IPS-NIHi11 (cell line): Measurements from ENCODE around the gene LAMC3.

ENCODE experiments used
- DNase-seq: peaks from one replicate; pipeline ENCODE4 v3.0.0; 2012; ENCODE audit warnings: mixed read lengths, low spot score

Gene LAMC3

GRCh38 chr9:130979591-130980385 is 29.2 kb upstream of the LAMC3 start:
- no peak for DNase-seq

- no peak for DNase-seq
Observed at GRCh38 chr9:130980526-130980925, 28.4 kb upstream of the LAMC3 start.

GRCh38 chr9:130981002-130981755 is 27.8 kb upstream of the LAMC3 start:
- no peak for DNase-seq

GRCh38 chr9:130981756-130982137 is 27.2 kb upstream of the LAMC3 start:
- DNase-seq, result no peak

- no peak for DNase-seq
Observed at GRCh38 chr9:130982636-130983358, 26.2 kb upstream of the LAMC3 start.

GRCh38 chr9:130983359-130983670 is 25.7 kb upstream of the LAMC3 start:
- DNase-seq, result no peak

DNA sequence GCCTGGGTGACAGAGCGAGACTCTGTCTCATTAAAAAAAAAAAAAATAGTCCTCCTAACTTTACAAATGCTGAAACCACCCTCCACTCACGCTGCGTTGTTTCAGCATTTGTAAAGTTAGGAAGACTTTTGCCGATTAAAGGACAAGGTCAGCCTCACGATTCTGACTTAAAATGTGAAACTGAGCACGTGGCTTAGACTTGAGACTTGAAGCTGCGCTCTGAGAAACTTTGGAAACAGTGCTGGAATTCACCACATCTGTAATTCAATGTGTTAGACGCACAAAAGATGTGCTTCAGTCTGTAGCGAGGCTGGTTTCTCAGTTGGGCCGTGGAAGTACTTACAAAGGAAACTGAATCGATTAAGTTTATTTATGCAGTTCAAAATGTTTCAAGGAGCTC is 25.0 kb upstream of the LAMC3 start:
- DNase-seq, result no peak

GRCh38 chr9:130984521-130984920 is 24.5 kb upstream of the LAMC3 start:
- no peak for DNase-seq

- DNase-seq, result no peak
Observed at GRCh38 chr9:130985029-130985428, 23.9 kb upstream of the LAMC3 start.

GRCh38 chr9:130985606-130986162 is 23.3 kb upstream of the LAMC3 start:
- DNase-seq, result no peak

DNA sequence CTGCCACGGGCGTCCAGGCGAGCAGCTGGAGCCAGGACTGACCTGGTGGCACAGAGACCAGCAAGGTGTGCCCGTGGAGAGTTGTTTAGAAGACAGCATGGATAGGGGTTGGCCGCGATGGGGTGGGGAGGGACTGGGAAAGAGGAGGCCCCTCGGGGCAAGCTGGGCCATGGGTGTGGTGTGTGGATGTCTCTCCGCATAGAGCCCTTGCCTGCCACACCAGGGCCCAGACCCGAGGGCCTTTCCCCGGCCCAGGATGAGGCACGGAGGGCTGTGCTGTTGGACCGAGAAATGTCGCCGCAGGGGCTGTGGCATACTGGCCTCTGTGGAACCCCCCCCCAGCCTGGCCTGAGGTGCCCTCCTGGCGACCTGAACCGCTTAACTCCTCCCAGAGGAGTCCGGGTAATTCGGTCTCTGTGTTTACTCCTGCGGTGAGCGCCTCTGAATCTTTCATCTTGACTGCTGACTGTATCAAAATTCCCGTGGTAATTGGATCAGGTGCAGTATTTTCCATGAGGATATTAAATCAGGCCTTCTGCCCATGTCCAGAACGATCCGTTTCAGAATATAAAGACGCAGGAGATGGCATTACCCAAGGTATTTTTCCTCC is 22.5 kb upstream of the LAMC3 start:
- no peak for DNase-seq

DNA sequence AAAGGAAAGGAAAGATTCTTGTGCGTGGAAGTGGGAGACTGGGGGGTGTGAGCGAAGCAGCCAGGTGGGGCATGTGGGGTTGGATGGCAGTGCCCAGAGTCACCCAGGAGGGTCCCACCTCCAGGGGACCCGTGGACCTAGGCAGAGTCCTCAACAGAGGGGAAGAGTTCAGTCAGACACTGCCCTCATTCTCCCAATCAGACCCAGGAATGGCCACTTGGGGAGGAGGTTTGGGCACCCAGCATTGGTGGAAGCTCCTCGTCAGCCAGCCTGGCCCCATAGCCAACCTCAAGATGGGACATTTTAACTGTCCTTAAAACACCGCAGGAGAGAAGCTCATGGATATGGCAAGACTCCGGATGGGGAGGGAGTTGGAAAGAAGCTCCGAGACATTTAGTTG is 21.9 kb upstream of the LAMC3 start:
- DNase-seq, result no peak

DNA sequence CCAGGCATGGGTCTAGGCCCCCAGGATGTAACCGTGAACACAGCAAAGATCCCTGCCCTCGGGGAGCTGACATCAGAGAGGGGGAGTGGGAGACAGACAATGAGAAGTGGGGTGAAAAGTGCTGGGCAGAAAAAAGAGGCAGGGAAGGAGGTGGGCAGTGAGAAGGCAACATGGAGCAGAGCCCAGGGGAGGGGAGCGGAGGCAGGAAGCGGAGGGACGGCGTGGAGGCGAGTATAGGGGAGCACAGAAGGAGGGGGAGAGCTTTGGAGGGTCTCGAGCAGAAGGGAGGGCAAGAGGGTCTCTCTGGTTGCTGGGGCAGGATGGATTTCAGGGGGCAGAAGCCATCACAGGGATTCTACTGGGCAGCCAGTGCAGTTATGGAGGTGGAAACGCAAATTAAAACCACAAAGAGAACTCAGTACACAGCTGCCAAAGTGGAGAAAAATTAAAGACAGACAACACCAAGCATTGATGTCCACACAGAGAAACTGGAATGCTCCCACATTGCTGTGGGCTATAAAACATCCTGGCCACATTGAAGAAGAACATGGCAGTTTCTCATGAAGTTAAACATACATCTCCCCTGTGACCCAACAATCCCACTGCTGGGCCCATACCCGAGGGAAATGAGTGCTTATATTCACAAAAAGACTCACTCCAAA is 21.1 kb upstream of the LAMC3 start:
- no peak for DNase-seq

DNA sequence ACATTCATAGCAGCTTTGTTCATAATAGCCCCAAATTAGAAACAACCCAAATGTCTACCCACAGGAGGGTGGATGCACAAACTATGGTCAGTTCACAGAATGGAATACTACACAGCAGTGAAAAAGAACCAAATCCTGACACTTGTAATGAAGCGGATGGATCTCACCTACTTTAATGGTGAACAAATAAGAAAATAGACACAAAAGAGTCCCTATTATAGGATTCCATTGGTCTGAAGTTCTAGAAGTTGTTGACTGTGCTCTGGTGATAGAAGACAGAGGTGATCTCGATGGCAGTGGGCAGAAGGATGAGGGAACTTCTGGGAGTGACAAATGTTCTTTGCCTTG is 20.6 kb upstream of the LAMC3 start:
- DNase-seq, result no peak

DNA sequence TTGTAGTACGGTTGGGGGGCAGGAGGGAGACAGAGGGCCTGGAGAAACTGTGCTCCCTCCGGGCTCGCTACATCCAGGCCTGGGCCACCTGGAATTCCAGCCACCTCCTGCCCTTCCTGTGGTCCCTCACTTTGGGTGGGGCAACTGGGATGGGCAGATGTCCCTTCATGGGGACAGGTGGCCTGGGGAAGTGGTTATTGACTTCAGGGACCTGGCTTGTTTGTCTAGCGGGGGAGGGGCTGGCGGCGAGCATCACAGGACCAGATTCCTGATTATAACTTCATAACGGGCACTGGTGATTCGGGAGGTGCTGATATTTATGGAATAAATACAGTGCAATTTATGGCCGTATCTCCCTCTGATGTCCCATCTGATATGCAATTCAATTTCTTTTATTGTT is 20.1 kb upstream of the LAMC3 start:
- DNase-seq, result no peak

DNA sequence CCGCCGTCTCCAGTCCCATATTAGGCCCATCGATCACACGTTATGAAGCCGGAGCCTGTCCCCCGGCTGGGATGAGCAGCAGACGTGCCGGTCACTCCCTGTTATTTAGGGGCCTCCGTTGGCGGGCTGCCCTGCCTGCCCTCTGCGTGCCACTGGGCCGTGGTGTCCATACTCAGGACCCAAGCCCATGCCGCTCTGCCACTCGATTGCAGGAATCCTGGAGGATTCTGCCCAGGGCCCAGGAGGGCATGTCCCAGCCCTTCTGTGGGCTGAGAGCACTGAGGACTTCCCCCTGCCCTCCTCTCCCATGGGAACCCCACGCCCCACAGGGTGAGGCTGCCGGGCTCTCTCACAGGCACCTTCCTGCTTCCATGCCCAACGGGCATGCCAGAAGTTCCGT is 19.6 kb upstream of the LAMC3 start:
- no peak for DNase-seq

- DNase-seq, result no peak
Observed at GRCh38 chr9:130989891-130990290, 19.1 kb upstream of the LAMC3 start.

DNA sequence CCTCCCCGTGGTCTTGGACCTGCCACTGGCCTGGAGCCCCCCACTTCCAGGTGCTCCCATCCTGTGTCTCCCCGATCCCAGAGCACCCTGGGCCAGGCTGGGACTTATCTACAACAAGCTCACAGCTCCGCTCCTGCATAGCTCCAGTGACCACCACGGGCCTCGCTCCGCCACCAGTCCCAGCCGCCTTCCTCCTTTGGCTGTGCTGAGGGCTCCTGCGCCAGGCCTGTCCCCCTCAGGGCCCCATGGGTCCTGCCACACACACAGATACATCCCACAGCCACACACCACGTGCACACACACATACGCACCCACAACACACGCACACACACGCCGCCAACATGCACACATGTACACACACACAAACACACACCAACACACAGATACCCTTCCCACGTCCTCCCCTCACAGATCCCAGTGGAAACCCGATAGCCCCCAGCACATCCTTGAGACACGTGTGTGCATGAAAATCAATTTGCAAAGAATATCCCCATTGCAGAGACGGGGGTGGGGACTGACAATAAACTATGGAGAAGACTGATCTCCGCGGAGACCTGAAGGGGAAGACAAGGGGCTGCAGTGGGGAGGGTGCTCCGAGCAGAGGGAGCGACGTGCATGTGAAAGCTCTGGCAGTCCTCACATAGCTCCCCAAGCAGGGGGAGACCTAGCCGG is 18.5 kb upstream of the LAMC3 start:
- DNase-seq, result no peak

GRCh38 chr9:130990978-130991777 is 17.8 kb upstream of the LAMC3 start:
- DNase-seq, result peak; percentile 63
